A549 treated with AZD9567 at 1 μM for 4 hours (cell line): ENCODE data around the gene EPS8L2. TPM values are rescaled to one million over a fixed set of nuclear protein-coding genes. Genes with fewer than 3 reads are reported as not detected.

ENCODE experiments used
- total RNA-seq: library from RNA; stranded (reverse); fragments of 200-300 nt; extraction: Qiagen RNA extraction; gene quantifications from 5 replicates; pipeline ENCODE4 v1.2.3, GENCODE V29; 2022; ENCODE audit not compliant: insufficient read depth

The EPS8L2 gene
- 64.8 to 132 TPM (median 122 TPM) in 5 replicates for total RNA-seq

DNA sequence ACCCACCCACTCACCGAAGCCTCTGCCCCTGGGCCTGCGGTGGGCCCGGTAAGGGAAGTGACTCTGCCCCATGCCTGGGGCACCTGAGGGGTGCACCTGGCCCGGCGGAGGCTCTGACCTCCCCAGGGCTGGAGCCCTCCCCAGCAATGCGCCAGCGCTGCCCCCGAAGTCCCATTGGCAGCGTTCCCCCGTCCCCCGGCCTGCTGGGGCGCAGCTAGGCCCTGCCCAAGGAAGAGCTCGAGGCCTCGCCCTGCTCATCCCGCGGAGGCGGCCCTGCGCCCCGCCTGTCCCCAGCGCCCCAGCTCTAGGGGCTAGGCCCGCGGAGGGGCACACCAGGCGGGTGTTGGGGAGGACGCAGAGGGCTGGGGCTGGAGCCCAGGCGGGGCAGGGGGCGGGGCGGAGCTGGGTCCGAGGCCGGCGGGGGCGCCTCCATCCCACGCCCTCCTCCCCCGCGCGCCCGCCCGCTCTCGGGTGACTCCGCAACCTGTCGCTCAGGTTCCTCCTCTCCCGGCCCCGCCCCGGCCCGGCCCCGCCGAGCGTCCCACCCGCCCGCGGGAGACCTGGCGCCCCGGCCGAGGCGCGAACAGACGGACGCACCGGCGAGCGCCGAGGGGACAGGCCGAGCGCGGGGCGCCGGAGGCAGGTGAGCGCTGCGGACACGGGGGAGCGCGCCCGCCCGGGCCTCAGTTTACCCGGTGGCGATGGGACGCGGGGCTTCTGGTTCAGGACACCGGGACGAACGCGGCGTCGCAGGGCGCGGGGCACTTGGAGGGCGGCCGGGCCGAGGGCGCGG is at the start of gene EPS8L2:
EPS8L2 (plus strand) TSS at position 586 of the 793 bp plus-strand sequence. CDS start 3,177 bp downstream, outside the sequence.

GRCh38 chr11:694563-695287 is 11.3 kb upstream of the EPS8L2 start, which contains the start of gene DEAF1:
Gene DEAF1, minus strand, starts transcription at chr11:695222. Its CDS starts 175 bp downstream, at chr11:695047.

GRCh38 chr11:695538-696248 is 10.3 kb upstream of the EPS8L2 start, which contains the start of gene TMEM80:
Gene TMEM80, plus strand, starts transcription at chr11:695816. Its CDS starts 12 bp downstream, at chr11:695828.

DNA sequence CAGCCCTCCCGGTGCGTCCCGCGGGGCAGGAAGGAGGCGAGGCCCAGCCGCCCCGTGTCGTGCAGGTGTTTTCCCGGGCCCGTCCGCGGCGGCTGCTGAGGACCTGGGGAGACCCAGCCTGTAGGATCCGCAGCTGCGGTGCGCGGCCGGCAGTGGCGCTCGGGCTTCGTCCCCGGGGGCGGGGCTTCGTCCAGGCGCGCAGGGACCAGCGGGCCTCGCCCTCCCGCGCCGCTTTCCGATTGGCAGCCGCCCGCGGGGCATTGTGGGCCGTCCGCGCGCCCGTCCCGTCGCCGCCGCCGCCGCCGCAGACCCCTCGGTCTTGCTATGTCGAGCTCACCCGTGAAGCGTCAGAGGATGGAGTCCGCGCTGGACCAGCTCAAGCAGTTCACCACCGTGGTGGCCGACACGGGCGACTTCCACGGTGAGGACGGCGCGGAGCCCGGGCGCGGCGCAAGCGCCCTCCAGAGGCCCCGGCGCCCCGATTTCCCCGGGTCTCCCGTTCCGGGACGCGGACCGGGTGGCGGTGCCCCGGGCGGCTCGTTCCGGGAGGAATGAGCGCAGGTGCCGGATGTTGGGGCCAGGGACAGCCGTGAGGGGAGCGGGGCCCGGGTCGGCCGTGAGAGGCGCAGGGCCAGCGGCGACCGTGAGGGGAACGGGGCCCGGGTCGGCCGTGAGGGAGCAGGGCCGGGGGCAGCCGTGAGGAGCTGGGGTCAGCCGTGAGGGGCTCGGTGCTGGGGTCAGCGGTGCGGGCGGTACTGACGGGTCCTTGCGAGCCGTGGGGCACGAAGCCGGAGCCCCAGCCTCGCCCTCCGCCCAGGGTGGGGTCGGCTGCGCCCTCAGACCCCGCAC is 41.4 kb downstream of the EPS8L2 start, which contains the start of gene TALDO1:
TALDO1 (plus strand) TSS at position 307 of the 849 bp plus-strand sequence; CDS start at position 325, 18 bp downstream.

Other genes with a start within 250 kb of the EPS8L2 start
- gene RNH1, start 199.0 kb upstream of the EPS8L2 start, total RNA-seq: 170 to 191 TPM (median 177 TPM) in 5 replicates
- gene HRAS, start 170.7 kb upstream of the EPS8L2 start, total RNA-seq: 124 to 168 TPM (median 154 TPM) in 5 replicates
- 0.73 to 1.4 TPM (median 0.86 TPM) in 5 replicates for gene LRRC56, start 168.7 kb upstream of the EPS8L2 start, total RNA-seq
- gene LMNTD2, start 145.5 kb upstream of the EPS8L2 start, total RNA-seq: 2.3 to 2.8 TPM (median 2.5 TPM) in 4 of 5 replicates, not detected in the other
- 36.4 to 53.5 TPM (median 50.1 TPM) in 5 replicates for gene RASSF7, start 145.3 kb upstream of the EPS8L2 start, total RNA-seq
- 26.7 to 41.0 TPM (median 39.1 TPM) in 5 replicates for gene PHRF1, start 129.8 kb upstream of the EPS8L2 start, total RNA-seq
- 7.7 to 13.2 TPM (median 10.5 TPM) in 5 replicates for gene IRF7, start 90.3 kb upstream of the EPS8L2 start, total RNA-seq
- gene CDHR5, start 81.3 kb upstream of the EPS8L2 start, total RNA-seq: 0.02 to 0.09 TPM (median 0.05 TPM) in 4 of 5 replicates, not detected in the other
- not detected in 5 replicates for gene SCT, start 79.0 kb upstream of the EPS8L2 start, total RNA-seq
- gene DRD4, start 69.0 kb upstream of the EPS8L2 start, total RNA-seq: 0.33 to 0.56 TPM (median 0.52 TPM) in 4 of 5 replicates, not detected in the other
- 27.7 to 36.3 TPM (median 31.2 TPM) in 5 replicates for gene DEAF1, start 11.0 kb upstream of the EPS8L2 start, total RNA-seq
- 8.6 to 11.0 TPM (median 10.4 TPM) in 5 replicates for gene TMEM80, start 10.4 kb upstream of the EPS8L2 start, total RNA-seq
- gene TALDO1, start 41.2 kb downstream of the EPS8L2 start, total RNA-seq: 386 to 459 TPM (median 396 TPM) in 5 replicates
- gene GATD1, start 71.3 kb downstream of the EPS8L2 start, total RNA-seq: 33.6 to 50.1 TPM (median 49.2 TPM) in 5 replicates
- 2.0 to 6.3 TPM (median 2.2 TPM) in 5 replicates for gene CEND1, start 83.9 kb downstream of the EPS8L2 start, total RNA-seq
- gene SLC25A22, start 92.0 kb downstream of the EPS8L2 start, total RNA-seq: 34.5 to 47.7 TPM (median 37.4 TPM) in 5 replicates
- 8.7 to 16.2 TPM (median 15.7 TPM) in 5 replicates for gene PIDD1, start 99.0 kb downstream of the EPS8L2 start, total RNA-seq
- gene RPLP2, start 103.7 kb downstream of the EPS8L2 start, total RNA-seq: 1,691 to 2,650 TPM (median 2,403 TPM) in 5 replicates
- 47.4 to 71.6 TPM (median 65.8 TPM) in 5 replicates for gene PNPLA2, start 112.7 kb downstream of the EPS8L2 start, total RNA-seq
- gene CRACR2B, start 121.7 kb downstream of the EPS8L2 start, total RNA-seq: 2.6 to 6.3 TPM (median 5.7 TPM) in 5 replicates
- gene CD151, start 126.7 kb downstream of the EPS8L2 start, total RNA-seq: 775 to 859 TPM (median 829 TPM) in 5 replicates
- 634 to 722 TPM (median 687 TPM) in 5 replicates for gene POLR2L, start 136.3 kb downstream of the EPS8L2 start, total RNA-seq
- gene TSPAN4, start 136.6 kb downstream of the EPS8L2 start, total RNA-seq: 123 to 190 TPM (median 181 TPM) in 5 replicates
- 74.8 to 78.2 TPM (median 75.3 TPM) in 5 replicates for gene CHID1, start 204.6 kb downstream of the EPS8L2 start, total RNA-seq
- gene AP2A2, start 219.6 kb downstream of the EPS8L2 start, total RNA-seq: 31.8 to 39.9 TPM (median 36.6 TPM) in 5 replicates